Stimulated activated CD4-positive, alpha-beta T cell treated with anti-CD3 and anti-CD28 coated beads, Interleukin-1b, Interleukin-23, amount 100 ng/mL, for 4 hours (primary cell): Measurements from ENCODE around the gene ZFP90.

ENCODE experiments used
- DNase-seq, 2 donors: peaks; one replicate each; pipeline ENCODE4 v3.0.0-alpha.2; 2020; ENCODE audit warnings: low read depth in 2 of 2

Gene ZFP90

GRCh38 chr16:68577352-68577853 lies 38.3 kb downstream of the ZFP90 start:
- DNase-seq, result no peak

GRCh38 chr16:68590201-68590994 lies 51.3 kb downstream of the ZFP90 start:
- DNase-seq, result peak; percentile 24 to 65

- DNase-seq, result no peak
These were observed 53.6 kb downstream of the ZFP90 start for GRCh38 chr16:68592466-68593337.

GRCh38 chr16:68596266-68596665 lies 57.2 kb downstream of the ZFP90 start:
- no peak for DNase-seq

- DNase-seq, result no peak
These were observed 60.5 kb downstream of the ZFP90 start for GRCh38 chr16:68599586-68599985.

- DNase-seq, result no peak
These were observed 66.7 kb downstream of the ZFP90 start for GRCh38 chr16:68605746-68606145.

GRCh38 chr16:68607443-68607842 lies 68.4 kb downstream of the ZFP90 start:
- no peak for DNase-seq

GRCh38 chr16:68608330-68608729 lies 69.2 kb downstream of the ZFP90 start:
- DNase-seq, result no peak

GRCh38 chr16:68612996-68613395 lies 73.9 kb downstream of the ZFP90 start:
- no peak for DNase-seq

GRCh38 chr16:68617734-68618133 lies 78.6 kb downstream of the ZFP90 start:
- no peak for DNase-seq
